ENCODE measurements around the gene SMOC1. TPM values are rescaled to one million over a fixed set of nuclear protein-coding genes. Genes with fewer than 3 reads are reported as not detected.
A peak's percentile ranks its signal among the peaks of the same experiment; 100 is the strongest.

The SMOC1 gene
- total RNA-seq, 1 experiment from 2014 or later, result not detected

DNA sequence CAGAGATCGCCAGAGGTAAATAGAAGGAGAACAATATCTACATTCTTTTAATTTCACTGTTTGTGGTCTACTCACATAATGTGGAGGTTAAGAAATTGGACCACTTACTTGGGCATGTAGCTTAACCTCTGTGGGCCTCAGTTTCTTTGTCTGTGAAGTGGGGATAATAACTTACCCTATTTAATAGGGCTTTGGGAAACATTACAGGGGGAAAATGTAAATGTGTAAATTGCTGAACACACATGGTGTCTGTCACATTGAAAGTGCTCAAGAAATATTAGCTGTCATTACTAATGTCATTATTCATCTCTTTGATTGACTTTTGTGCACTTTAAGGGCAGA, 169.1 kb downstream of the SMOC1 start:
- Histone ChIP-seq H3F3A (ENCODE audit: low read length, unreplicated experiment) (no peaks in the 10 kb centered on the region), H3K4me3 (ENCODE audit: low read length) (no peak overlapping the region), H3K9ac (ENCODE audit: low read length) (no peak overlapping the region), H3K79me2 (ENCODE audit: low read length) (no peaks in the 10 kb centered on the region), H3K27ac (ENCODE audit: low read length) (no peak overlapping the region), H3K36me3 (ENCODE audit: low read depth, low read length) (no peaks in the 10 kb centered on the region), H3K9me3 (ENCODE audit: low read length) (no peaks in the 10 kb centered on the region), H3K9me2 (replicated peaks; ENCODE audit: low read length) (no peaks in the 10 kb centered on the region), H2AFZ (ENCODE audit: low read length) (no peak overlapping the region), H3K4me1 (ENCODE audit: insufficient read depth, low read length) (peaks cover 27% of the 10 kb centered on the region; the same call in 1 of the 2 replicates), H3K27me3 (ENCODE audit: low read length) (no peaks in the 10 kb centered on the region), H4K20me1 (ENCODE audit: low read length) (no peaks in the 10 kb centered on the region), H3K4me2 (ENCODE audit: low read length) (peak overlapping the region; percentile 21; the same call in 1 of the 2 replicates)
- CTCF ChIA-PET, result interaction anchor here (0.5 to 1.9 kb wide), 7 partner anchors 20 to 676 kb away, joined by 3 to 16 read pairs (median 4); no protein-coding TSS in a partner anchor
- POLR2A ChIA-PET (ENCODE audit: unreplicated experiment), result no interaction called here
- intact Hi-C loops (cut with micrococcal nuclease), result loop anchor here (5.0 to 10.0 kb wide), 3 partner anchors 354 to 667 kb away; no protein-coding TSS in a partner anchor
- TF ChIP-seq CTCF (conservative IDR thresholded peaks at IDR 0.05; ENCODE audit: low read depth, low read length) (no peak), EZH2phosphoT487 (IDR thresholded peaks at IDR 0.05; ENCODE audit: borderline replicate concordance, low read length) (no peak), EZH2 (IDR thresholded peaks at IDR 0.05; ENCODE audit: low read length, unreplicated experiment) (no peak)
- DNase-seq (no peak), ATAC-seq (no peak)
- BruUV-seq (replicated peaks), result no TSS peak

- TF ChIP-seq CTCF (conservative IDR thresholded peaks at IDR 0.05; ENCODE audit: low read depth, low read length) (no peak), EZH2 (IDR thresholded peaks at IDR 0.05; ENCODE audit: low read length, unreplicated experiment) (no peak), EZH2phosphoT487 (IDR thresholded peaks at IDR 0.05; ENCODE audit: borderline replicate concordance, low read length) (no peak)
- intact Hi-C loops (cut with micrococcal nuclease), result loop anchor here (5.0 to 10.0 kb wide), 3 partner anchors 353 to 665 kb away; no protein-coding TSS in a partner anchor
- Histone ChIP-seq H3K4me3 (ENCODE audit: low read length) (no peak overlapping the region), H3K27ac (ENCODE audit: low read length) (no peak overlapping the region), H3K9me3 (ENCODE audit: low read length) (no peaks in the 10 kb centered on the region), H3K4me1 (ENCODE audit: insufficient read depth, low read length) (peaks cover 27% of the 10 kb centered on the region; the same call in 1 of the 2 replicates), H2AFZ (ENCODE audit: low read length) (no peak overlapping the region), H3K4me2 (ENCODE audit: low read length) (no peak overlapping the region), H3F3A (ENCODE audit: low read length, unreplicated experiment) (no peaks in the 10 kb centered on the region), H3K9me2 (replicated peaks; ENCODE audit: low read length) (no peaks in the 10 kb centered on the region), H3K79me2 (ENCODE audit: low read length) (no peaks in the 10 kb centered on the region), H3K27me3 (ENCODE audit: low read length) (no peaks in the 10 kb centered on the region), H3K9ac (ENCODE audit: low read length) (no peak overlapping the region), H3K36me3 (ENCODE audit: low read depth, low read length) (no peaks in the 10 kb centered on the region), H4K20me1 (ENCODE audit: low read length) (no peaks in the 10 kb centered on the region)
- ATAC-seq, result no peak
- CTCF ChIA-PET, result no interaction called here
- POLR2A ChIA-PET (ENCODE audit: unreplicated experiment), result no interaction called here
- no TSS peak for BruUV-seq (replicated peaks)
- no peak for DNase-seq
Observed at GRCh38 chr14:70049605-70050004, 170.4 kb downstream of the SMOC1 start.

DNA sequence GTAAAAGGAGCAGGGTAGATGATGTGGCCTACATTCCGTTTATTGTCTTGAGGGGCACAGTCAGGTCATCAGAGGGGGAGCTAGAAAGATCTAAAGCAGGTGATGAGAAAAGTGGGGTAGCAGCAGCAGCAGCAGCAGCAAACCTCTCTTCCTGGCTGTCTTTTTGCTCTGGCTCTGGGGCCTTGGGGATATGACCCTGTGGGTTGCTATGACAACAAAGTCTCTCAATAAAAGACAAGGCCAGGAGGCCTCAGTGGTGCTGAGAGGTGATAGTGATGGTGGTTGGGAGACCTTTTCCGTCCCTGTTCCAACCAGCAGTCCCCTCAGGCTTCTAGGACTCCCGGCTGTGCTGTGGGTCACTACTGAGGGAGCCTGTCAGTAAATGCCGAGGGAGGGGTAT, 170.9 kb downstream of the SMOC1 start:
- intact Hi-C loops (cut with micrococcal nuclease), result no loop called here
- H3K79me2 ChIP-seq (ENCODE audit: low read length), result no peaks in the 10 kb centered on the region
- H3K27me3 ChIP-seq (ENCODE audit: low read length), result peaks cover 5% of the 10 kb centered on the region; the same call in 1 of the 2 replicates
- no peaks in the 10 kb centered on the region for H3F3A ChIP-seq (ENCODE audit: low read length, unreplicated experiment)
- ChIA-PET POLR2A (ENCODE audit: unreplicated experiment) (no interaction called here), CTCF (no interaction called here)
- H3K4me3 ChIP-seq (ENCODE audit: low read length), result no peak overlapping the region
- H3K9me2 ChIP-seq (replicated peaks; ENCODE audit: low read length), result no peaks in the 10 kb centered on the region
- ATAC-seq, result no peak
- H3K9me3 ChIP-seq (ENCODE audit: low read length), result no peaks in the 10 kb centered on the region
- BruUV-seq (replicated peaks), result no TSS peak
- H3K36me3 ChIP-seq (ENCODE audit: low read depth, low read length), result no peaks in the 10 kb centered on the region
- H3K4me1 ChIP-seq (ENCODE audit: insufficient read depth, low read length), result peaks cover 27% of the 10 kb centered on the region; the same call in 1 of the 2 replicates
- DNase-seq, result no peak
- H3K27ac ChIP-seq (ENCODE audit: low read length), result no peak overlapping the region
- H2AFZ ChIP-seq (ENCODE audit: low read length), result no peak overlapping the region
- no peaks in the 10 kb centered on the region for H4K20me1 ChIP-seq (ENCODE audit: low read length)
- no peak overlapping the region for H3K9ac ChIP-seq (ENCODE audit: low read length)
- TF ChIP-seq EZH2 (IDR thresholded peaks at IDR 0.05; ENCODE audit: low read length, unreplicated experiment), result no peak
- TF ChIP-seq EZH2phosphoT487 (IDR thresholded peaks at IDR 0.05; ENCODE audit: borderline replicate concordance, low read length), result no peak
- no peak for TF ChIP-seq CTCF (conservative IDR thresholded peaks at IDR 0.05; ENCODE audit: low read depth, low read length)
- H3K4me2 ChIP-seq (ENCODE audit: low read length), result no peak overlapping the region

Measured in PC-3 (cell line).